Right kidney (tissue), 1 donor: ENCODE measurements around the gene TNK1.

Experiments
- DNase-seq: peaks from one replicate; pipeline ENCODE4 v3.0.0-alpha.2; 2016

Gene TNK1

GRCh38 chr17:7435676-7436555 lies 55.0 kb downstream of the TNK1 start:
- peak; percentile 78 for DNase-seq

- DNase-seq = peak; percentile 87
Measured at GRCh38 chr17:7436556-7437368, 55.9 kb downstream of the TNK1 start.

- no peak for DNase-seq
Measured at GRCh38 chr17:7437369-7437863, 56.5 kb downstream of the TNK1 start.

GRCh38 chr17:7437950-7438614 lies 57.2 kb downstream of the TNK1 start:
- DNase-seq = peak; percentile 80

GRCh38 chr17:7438656-7439460 lies 58.0 kb downstream of the TNK1 start:
- no peak for DNase-seq
